Measurements from ENCODE around the gene CDH8.

CDH8 gene

GRCh38 chr16:61929776-61930175 lies 106.5 kb downstream of the CDH8 start:
- no peak for DNase-seq

- no peak for DNase-seq
These were observed 109.5 kb downstream of the CDH8 start for GRCh38 chr16:61926766-61927165.

GRCh38 chr16:61923629-61924028 lies 112.6 kb downstream of the CDH8 start:
- no peak for DNase-seq

GRCh38 chr16:61921373-61921772 lies 114.9 kb downstream of the CDH8 start:
- DNase-seq: no peak

- DNase-seq: peak; percentile 34
These were observed 118.1 kb downstream of the CDH8 start for GRCh38 chr16:61917865-61918826.

GRCh38 chr16:61915569-61915968 lies 120.7 kb downstream of the CDH8 start:
- DNase-seq: no peak

GRCh38 chr16:61909074-61909473 lies 127.2 kb downstream of the CDH8 start:
- no peak for DNase-seq

- DNase-seq: no peak
These were observed 127.8 kb downstream of the CDH8 start for GRCh38 chr16:61908426-61908825.

- DNase-seq: no peak
These were observed 134.5 kb downstream of the CDH8 start for GRCh38 chr16:61901689-61902088.

GRCh38 chr16:61900482-61900881 lies 135.8 kb downstream of the CDH8 start:
- no peak for DNase-seq

- DNase-seq: no peak
These were observed 138.6 kb downstream of the CDH8 start for GRCh38 chr16:61897657-61898056.

GRCh38 chr16:61892531-61892930 lies 143.7 kb downstream of the CDH8 start:
- DNase-seq: peak; percentile 1

GRCh38 chr16:61891460-61891859 lies 144.8 kb downstream of the CDH8 start:
- no peak for DNase-seq

GRCh38 chr16:61890386-61890785 lies 145.9 kb downstream of the CDH8 start:
- no peak for DNase-seq

- no peak for DNase-seq
These were observed 148.3 kb downstream of the CDH8 start for GRCh38 chr16:61887903-61888302.

- DNase-seq: no peak
These were observed 150.9 kb downstream of the CDH8 start for GRCh38 chr16:61885343-61885742.

- no peak for DNase-seq
These were observed 156.9 kb downstream of the CDH8 start for GRCh38 chr16:61879306-61879705.

GRCh38 chr16:61877436-61877835 lies 158.8 kb downstream of the CDH8 start:
- DNase-seq: no peak

GRCh38 chr16:61872778-61873119 lies 163.5 kb downstream of the CDH8 start:
- no peak for DNase-seq

- no peak for DNase-seq
These were observed 164.1 kb downstream of the CDH8 start for GRCh38 chr16:61871837-61872777.

- DNase-seq: no peak
These were observed 173.8 kb downstream of the CDH8 start for GRCh38 chr16:61862221-61863155.

- no peak for DNase-seq
These were observed 177.2 kb downstream of the CDH8 start for GRCh38 chr16:61858988-61859387.

GRCh38 chr16:61842666-61843065 lies 193.6 kb downstream of the CDH8 start:
- DNase-seq: no peak

Measured in NCI-H2171 (cell line).